ENCODE results near the gene THSD7A. TPM values are rescaled to one million over a fixed set of nuclear protein-coding genes. Genes with fewer than 3 reads are reported as not detected.
"Not testable (repeated sequence)": the region's sequence is repeated elsewhere in the genome, so short reads cannot be mapped to it uniquely, and the experiment has no call there.

Gene THSD7A
- total RNA-seq, 1 donor from 2014 or later, result 7.0 TPM

- no peak for DNase-seq (ENCODE audit: low spot score)
Measured at GRCh38 chr7:11524476-11525397, 307.3 kb downstream of the THSD7A start.

- DNase-seq (ENCODE audit: low spot score), result not testable (repeated sequence)
Measured at GRCh38 chr7:11521964-11522499, 310.0 kb downstream of the THSD7A start.

DNA sequence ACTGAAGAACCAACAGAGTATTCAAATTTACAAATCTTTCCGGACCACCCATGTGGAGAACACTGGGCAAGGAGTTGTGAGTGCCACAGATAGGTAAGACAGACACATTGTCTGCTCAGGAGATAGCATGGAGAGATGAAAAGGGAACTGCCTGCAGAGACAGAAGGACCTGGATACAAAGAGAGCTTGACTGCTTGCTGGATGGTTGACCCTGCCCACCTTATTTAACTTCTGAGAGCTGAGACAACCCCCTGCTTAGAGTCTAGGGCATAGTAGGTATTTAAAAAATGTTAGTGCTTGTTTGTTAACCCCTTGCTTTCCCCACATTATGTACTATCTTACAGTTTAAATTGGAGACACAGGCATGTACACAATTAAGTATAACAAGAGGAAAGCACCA lies 314.1 kb downstream of the THSD7A start:
- no peak for DNase-seq (ENCODE audit: low spot score)

DNA sequence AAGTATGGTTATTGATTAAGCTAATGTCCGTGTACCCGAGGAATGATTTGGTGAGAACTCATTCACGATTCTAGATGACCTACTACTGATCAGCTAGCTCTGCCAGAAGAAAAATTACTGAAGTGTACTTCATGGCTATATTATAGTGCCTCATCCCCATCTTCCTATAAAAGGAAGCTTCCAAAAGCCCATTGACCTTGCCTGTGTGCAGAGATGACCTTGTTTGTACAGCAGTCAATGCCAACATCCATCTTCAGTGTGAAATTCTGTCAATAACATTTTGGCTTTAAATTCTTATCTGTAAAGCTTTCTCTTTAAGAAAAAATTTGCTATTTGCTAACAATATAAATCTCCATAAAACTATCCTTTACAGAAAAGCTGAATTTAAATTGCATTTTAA lies 315.7 kb downstream of the THSD7A start:
- no peak for DNase-seq (ENCODE audit: low spot score)

DNA sequence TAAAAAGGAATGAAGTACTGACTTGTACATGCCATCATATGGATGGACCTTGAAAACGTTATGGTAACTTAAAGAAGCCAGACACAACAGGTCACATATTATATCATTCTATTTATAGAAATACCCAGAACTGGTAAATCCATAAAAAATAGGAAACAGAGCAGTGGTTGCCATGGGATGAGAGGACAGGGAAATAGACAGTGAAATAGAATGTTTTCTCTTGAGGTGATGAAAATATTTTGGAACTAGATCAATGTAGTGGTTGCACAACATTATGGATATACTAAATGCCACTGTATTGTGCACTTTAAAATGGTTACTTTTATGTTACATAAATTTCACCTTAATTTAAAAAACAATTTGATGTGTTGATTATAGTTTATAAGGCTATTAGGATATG lies 318.5 kb downstream of the THSD7A start:
- no peak for DNase-seq (ENCODE audit: low spot score)

DNA sequence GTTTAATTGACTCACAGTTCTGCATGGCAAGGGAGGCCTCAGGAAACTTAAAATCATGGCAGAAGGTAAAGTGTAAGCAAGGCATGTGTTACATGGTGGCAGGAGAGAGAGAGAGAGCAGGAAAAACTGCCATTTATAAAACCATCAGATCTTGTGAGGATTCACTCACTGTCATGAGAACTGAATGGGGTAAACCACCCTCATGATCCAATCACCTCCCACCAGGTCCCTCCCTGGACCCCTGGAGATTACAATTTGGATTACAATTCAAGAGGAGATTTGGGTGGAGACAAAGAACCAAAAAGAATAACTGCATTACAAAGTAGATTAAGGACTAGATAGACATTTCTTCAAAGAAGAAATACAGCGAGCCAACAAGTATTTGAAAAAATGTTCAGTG lies 324.1 kb downstream of the THSD7A start:
- no peak for DNase-seq (ENCODE audit: low spot score)

DNA sequence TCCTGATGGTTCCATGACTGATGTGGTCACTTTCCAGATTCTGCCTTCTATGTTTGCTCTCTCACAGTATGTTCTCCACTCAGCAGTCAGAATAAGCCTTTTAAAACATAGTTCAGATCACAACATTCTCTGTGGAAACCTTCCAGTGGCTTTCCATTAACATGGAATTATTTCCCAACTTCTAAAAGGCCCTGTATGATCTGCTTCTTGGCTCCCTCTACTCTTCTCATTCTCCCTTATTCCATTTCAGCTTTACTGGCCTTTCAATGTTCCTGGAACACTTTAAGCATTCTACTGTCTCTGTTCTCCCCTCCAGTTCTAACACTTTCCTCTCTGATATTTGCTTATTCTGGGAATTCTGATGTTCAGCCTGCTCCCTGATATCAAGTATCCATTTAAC lies 325.6 kb downstream of the THSD7A start:
- no peak for DNase-seq (ENCODE audit: low spot score)

DNA sequence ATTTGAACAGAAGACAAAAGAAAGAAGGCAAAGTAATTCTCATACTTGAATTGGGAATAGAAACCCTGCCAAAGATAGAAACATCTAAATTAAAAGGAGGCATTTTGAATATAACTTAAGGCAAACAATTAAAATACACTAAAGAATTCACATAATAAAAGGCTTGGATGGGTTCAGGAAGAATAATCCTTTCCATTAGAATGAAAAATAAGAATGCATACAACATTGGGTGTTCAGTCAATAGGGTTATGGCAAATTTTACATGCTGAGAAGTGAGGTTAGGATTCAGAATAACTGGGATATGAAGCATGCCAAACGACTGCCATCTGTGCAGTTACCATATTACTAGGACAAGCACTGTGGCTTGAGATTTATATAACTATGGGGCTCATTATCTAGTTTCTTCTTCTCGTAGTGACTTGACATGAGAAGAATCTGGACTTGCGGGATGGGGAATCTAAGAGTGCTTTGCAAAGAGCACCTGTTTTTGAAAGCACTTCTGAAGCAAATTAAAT lies 326.5 kb downstream of the THSD7A start:
- DNase-seq (ENCODE audit: low spot score), result no peak

GRCh38 chr7:11492307-11492706 lies 339.7 kb downstream of the THSD7A start:
- no peak for DNase-seq (ENCODE audit: low spot score)

GRCh38 chr7:11491811-11492210 lies 340.2 kb downstream of the THSD7A start:
- no peak for DNase-seq (ENCODE audit: low spot score)

DNA sequence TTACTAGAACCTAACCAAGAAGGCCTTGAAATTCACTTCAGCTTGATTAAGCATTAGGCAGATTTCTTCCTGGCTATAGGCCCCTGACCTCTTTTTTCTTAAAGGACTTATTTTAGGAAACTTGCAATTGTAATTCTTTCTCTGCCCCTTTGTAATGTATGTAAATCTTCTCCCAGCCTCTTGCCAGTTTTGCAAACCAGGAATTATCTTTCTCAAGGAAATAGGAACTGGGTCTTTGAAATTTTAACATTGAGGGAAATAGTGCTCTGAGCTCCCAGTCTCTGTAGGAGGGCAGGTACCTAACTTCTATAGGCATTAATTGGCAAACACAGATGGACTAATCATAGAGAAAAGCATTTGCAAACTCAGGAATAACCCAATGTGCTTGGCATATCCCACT lies 342.7 kb downstream of the THSD7A start:
- DNase-seq (ENCODE audit: low spot score), result no peak

DNA sequence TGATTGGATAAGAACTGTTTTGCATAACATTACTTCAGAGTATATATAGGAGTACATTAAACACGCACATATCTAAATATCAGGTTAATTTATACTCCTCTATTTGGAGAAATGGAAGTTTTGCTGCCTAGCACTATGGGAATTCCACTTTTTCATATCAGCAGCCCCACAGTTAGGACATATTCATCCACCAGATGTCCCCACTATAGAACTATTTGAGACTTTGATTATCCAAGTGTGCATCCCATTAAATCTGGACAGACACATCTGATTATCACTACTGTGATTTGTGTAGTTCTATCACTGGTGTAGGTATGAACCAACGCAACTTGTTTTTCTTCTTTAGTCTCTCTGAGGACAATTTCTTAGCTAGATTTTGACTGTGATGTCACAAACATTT lies 345.7 kb downstream of the THSD7A start:
- no peak for DNase-seq (ENCODE audit: low spot score)

- DNase-seq (ENCODE audit: low spot score), result no peak
Measured at GRCh38 chr7:11485636-11486035, 346.4 kb downstream of the THSD7A start.

- DNase-seq (ENCODE audit: low spot score), result no peak
Measured at GRCh38 chr7:11480143-11480542, 351.9 kb downstream of the THSD7A start.

GRCh38 chr7:11478882-11479281 lies 353.1 kb downstream of the THSD7A start:
- no peak for DNase-seq (ENCODE audit: low spot score)

DNA sequence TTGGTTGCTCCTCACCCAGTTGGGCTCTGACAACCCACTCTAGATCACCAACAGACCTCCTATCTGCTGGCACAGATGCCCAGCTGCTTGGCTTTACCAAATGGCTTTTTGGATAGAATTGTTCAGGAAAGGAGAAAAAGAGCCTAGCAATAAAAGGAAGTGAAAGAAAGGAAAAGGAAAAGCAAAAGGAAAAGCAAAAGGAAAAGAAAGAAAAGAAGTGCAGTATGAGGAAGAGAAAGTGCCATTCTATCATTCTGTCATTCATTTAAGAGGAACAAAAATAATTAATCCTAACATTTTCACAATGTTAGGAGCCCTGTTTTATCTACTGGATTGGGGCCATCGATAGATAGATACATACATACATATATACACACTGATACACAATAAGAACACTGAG lies 353.6 kb downstream of the THSD7A start:
- DNase-seq (ENCODE audit: low spot score), result no peak

DNA sequence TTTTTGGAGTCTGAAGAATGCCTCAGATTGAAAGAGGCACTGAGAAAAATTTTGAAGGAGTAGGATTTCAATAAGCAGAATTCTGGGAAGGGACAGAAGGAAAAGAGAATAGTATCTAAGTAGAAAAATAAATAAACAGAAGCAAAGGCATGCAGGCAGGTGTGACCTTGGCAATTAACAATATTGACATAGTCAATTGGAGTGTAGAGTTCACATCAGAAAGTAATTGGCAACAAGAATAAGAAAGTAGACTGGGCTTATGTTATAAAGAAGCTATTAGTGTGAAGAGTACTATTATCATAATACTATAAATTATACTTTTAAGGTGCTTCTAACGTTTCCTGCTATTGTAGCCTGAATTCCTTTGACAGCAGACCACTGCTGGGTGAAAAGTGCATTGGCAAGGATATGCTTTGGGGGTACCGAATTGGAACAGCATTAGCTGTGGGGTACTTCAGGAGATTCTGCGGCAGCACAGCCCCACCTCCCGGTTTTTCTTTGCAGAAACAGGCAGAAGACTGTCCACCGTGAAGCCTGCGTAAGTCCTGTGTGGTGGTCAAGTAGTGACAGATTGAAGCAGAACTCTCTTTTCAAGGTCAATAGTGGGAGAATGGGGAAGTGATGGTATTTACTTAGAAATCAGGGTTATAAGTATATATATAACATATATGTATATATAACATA lies 357.0 kb downstream of the THSD7A start:
- no peak for DNase-seq (ENCODE audit: low spot score)

DNA sequence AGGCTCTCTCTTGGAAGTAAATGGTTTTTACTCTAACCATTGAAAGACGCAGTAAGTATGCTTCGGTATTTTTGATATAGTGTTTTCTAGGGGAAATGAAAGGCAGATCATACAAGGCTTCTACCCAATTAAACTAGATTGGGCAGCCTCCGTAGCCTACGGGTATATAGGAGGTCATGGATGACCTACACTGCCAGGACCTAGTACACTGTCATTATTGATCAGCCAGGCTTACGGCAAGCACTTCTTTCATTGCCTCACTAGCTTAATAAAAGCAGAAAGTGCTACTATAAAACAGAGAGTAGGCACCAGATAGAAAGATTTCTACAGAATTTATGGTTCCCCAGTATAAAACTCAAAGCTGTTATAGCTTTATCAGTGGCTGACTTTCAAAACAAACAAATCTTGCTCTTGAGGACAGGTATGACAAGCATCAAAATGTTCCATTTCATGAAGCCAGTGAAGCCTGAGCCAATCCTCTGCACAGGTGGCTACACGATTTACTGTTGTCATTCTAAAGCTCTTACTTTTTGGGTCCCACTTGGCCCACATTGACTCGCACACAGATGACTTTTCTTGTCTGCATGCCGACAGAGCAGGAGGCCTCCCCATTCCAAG lies 358.1 kb downstream of the THSD7A start:
- no peak for DNase-seq (ENCODE audit: low spot score)

- no peak for DNase-seq (ENCODE audit: low spot score)
Measured at GRCh38 chr7:11473220-11473619, 358.8 kb downstream of the THSD7A start.

DNA sequence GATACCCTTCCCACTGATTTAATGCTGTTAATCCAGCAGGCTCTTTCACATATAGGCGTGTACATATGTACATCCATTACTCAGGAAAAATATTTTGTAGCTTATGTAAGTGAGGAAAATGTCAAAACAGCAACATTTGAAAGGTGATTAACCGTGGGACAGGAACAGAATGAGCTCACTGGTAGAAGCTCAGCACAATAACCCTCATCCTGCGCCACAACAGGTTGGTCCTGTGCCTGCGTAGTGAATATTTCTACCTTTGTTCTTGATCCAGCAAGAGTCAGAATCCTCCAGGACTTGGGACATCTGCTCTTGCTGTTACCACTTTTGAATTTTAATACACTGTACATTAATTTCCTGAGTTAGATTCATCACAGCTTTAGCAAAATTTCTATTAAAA lies 359.4 kb downstream of the THSD7A start:
- DNase-seq (ENCODE audit: low spot score), result no peak

DNA sequence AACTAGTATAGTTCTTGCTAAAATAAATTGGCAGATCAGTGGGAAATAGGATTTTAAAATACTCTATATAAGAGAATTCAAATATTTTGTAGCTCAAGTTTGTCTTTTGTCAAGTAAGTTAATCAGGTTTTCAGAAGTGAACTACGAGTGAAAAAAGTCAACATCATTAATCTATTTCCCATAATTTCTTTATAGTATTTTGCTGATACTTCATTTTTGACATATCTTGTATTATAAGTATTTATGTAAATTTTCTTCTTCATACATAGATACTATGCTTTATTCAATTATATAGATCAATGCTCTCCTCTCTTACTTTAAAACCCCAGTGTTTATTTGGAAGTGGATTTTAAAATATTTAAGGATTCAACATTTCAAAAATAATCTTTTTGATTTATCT lies 360.7 kb downstream of the THSD7A start:
- no peak for DNase-seq (ENCODE audit: low spot score)
